Muscle of back (tissue), 13 donors: Measurements from ENCODE around the gene C19orf53. TPM values are rescaled to one million over a fixed set of nuclear protein-coding genes. Genes with fewer than 3 reads are reported as not detected.
"Not testable (repeated sequence)": the region's sequence is repeated elsewhere in the genome, so short reads cannot be mapped to it uniquely, and the experiment has no call there.

Experiments
- DNase-seq, 3 donors: peaks; one replicate each; pipeline versions ENCODE4 v3.0.0 to v3.0.0-alpha.2; 2013
- long read RNA-seq, 9 donors: transcript quantifications; one replicate each; lab custom pipeline, GENCODE V29; 2026
- polyA plus RNA-seq, 10 donors: library from polyadenylated mRNA; unstranded; fragments of 120-200 nt; gene quantifications; one replicate each; pipeline ENCODE4 v1.2.1, GENCODE V29; 2013; ENCODE audit not compliant: insufficient read length in 10 of 10

C19orf53 gene
- 100 to 1,000 TPM in 6 of 10 donors, 10 to 100 TPM in 4; 81.1 to 140 (median 107) TPM for polyA plus RNA-seq
- long read RNA-seq, donor 1, transcript C19orf53-202 (3 exons, 873 nt) = major isoform, 99 of 102 reads
- long read RNA-seq, donor 1, partial matches to known transcripts = 0 of 102 reads
- long read RNA-seq, donor 1, other reads (novel, unspliced or antisense) = 0 of 102 reads
- long read RNA-seq, donor 2, transcript C19orf53-202 (3 exons, 873 nt) = major isoform, 69 of 75 reads
- long read RNA-seq, donor 2, partial matches to known transcripts = 0 of 75 reads
- long read RNA-seq, donor 2, other reads (novel, unspliced or antisense) = 0 of 75 reads
- long read RNA-seq, donor 3 = 0 reads
- long read RNA-seq, donor 4, transcript C19orf53-202 (3 exons, 873 nt) = major isoform, 84 of 87 reads
- long read RNA-seq, donor 4, partial matches to known transcripts = 0 of 87 reads
- long read RNA-seq, donor 4, other reads (novel, unspliced or antisense) = 0 of 87 reads
- long read RNA-seq, donor 5, transcript C19orf53-202 (3 exons, 873 nt) = major isoform, 131 of 139 reads
- long read RNA-seq, donor 5, partial matches to known transcripts = 0 of 139 reads
- long read RNA-seq, donor 5, other reads (novel, unspliced or antisense) = 0 of 139 reads
- long read RNA-seq, donor 6, transcript C19orf53-202 (3 exons, 873 nt) = major isoform, 95 of 110 reads
- long read RNA-seq, donor 6, partial matches to known transcripts = 7 of 110 reads
- long read RNA-seq, donor 6, other reads (novel, unspliced or antisense) = 0 of 110 reads
- long read RNA-seq, donor 7, transcript C19orf53-202 (3 exons, 873 nt) = major isoform, 58 of 60 reads
- long read RNA-seq, donor 7, partial matches to known transcripts = 0 of 60 reads
- long read RNA-seq, donor 7, other reads (novel, unspliced or antisense) = 0 of 60 reads
- long read RNA-seq, donor 8, transcript C19orf53-202 (3 exons, 873 nt) = major isoform, 62 of 65 reads
- long read RNA-seq, donor 8, partial matches to known transcripts = 0 of 65 reads
- long read RNA-seq, donor 8, other reads (novel, unspliced or antisense) = 0 of 65 reads
- long read RNA-seq, donor 9, transcript C19orf53-202 (3 exons, 873 nt) = major isoform, 16 of 16 reads
- long read RNA-seq, donor 9, partial matches to known transcripts = 0 of 16 reads
- long read RNA-seq, donor 9, other reads (novel, unspliced or antisense) = 0 of 16 reads

DNA sequence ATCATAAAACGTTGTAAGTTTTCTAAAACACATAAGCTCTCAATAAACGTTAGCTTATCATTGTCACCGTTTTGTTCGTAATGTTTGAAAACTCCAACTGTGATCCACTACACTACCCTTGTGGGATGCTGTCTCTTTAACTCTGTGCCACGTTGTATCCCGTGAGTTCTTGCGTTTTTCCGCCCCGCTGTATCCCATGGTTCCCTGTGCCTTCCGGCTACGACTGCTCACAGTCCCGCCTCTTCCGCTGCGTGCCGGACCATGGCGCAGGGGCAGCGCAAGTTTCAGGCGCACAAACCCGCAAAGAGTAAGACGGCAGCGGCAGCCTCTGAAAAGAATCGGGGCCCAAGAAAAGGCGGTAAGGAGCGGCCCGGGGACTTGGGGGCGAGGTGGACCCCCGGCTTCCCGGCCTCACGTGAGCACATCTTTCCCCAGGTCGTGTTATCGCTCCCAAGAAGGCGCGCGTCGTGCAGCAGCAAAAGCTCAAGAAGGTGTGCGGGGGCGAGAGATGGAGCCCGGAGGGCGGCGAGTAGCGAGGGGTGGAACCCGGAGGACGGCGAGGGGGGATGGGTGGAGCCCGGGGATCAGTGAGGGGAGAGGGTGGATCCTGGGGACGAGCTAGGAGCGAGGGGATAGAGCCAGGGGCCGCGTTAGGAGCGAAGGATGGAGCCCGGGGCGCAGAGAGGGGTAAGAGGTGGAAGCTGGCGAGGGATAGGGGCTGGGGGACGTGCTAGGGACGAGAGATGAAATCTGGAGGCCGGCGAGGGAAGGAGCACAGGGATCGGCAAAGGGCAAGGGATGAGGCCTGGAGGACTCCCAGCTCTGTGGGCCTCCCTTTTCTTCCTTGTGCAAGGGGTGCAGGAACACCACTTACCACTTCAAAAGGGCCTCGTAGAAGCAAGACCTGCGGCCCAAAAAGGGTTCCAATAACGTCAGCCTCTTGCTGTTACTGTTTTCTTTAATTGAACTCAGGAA is at the start of gene C19orf53:
C19orf53 (plus strand) TSS at position 240 of the 975 bp plus-strand sequence; CDS start at position 262, 22 bp downstream.
- peak; percentile 91 to 98 (median 95) for DNase-seq

DNA sequence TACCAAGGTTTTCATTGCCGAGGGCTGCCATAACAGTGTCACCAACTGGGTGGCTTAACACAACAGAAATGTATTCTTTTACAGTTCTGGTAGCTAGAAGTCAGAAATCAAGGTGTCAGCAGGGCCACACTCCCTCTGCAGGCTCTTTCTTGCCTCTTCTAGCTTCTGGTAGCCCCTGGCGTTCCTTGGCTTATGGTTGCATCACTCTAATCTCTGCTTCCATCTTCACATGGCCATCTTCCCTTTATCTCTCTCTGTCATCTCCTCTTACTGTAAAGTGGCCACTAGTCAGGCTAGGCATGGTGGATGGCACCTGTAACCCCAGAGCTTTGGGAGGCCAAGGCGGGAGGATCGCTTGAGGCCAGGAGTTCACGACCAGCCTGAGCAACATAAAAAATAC is 47.9 kb upstream of the C19orf53 start:
- no peak for DNase-seq

DNA sequence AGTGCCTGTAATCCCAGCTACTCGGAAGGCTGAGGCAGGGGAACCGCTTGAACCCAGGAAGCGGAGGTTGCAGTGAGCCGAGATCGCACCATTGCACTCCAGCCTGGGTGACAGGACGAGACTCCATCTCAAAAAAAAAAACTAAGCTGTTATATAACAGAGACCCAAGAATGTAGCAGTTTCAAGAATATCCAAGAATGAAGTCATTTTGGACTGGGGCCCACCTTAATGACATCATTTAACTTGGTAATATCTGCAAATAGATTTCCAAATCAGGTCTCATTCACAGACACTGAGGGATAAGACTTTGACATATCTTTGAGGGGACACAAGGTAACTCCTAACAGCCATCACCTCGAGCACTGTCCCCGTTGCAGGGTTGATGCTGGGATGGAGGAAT is 46.5 kb upstream of the C19orf53 start:
- peak; percentile 58 to 76 (median 69) for DNase-seq

DNA sequence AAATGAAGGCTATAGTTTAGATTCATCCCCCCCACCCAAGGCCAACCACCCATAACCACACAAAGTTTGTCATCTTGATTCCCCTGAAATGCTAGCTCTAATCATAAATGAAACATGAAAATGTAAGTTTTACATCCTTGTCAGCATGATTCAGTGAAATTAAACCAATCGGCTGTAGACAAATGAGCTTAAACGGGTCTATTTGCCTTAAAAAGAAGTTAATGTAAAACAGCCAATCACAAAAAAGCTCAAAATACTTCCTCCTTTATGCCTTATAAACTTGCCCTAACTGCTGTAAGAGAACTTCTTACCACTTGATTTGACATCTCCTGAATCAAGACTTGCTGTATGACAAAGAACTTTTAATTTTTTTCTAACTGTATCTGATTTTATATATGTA is 44.4 kb upstream of the C19orf53 start:
- no peak for DNase-seq

DNA sequence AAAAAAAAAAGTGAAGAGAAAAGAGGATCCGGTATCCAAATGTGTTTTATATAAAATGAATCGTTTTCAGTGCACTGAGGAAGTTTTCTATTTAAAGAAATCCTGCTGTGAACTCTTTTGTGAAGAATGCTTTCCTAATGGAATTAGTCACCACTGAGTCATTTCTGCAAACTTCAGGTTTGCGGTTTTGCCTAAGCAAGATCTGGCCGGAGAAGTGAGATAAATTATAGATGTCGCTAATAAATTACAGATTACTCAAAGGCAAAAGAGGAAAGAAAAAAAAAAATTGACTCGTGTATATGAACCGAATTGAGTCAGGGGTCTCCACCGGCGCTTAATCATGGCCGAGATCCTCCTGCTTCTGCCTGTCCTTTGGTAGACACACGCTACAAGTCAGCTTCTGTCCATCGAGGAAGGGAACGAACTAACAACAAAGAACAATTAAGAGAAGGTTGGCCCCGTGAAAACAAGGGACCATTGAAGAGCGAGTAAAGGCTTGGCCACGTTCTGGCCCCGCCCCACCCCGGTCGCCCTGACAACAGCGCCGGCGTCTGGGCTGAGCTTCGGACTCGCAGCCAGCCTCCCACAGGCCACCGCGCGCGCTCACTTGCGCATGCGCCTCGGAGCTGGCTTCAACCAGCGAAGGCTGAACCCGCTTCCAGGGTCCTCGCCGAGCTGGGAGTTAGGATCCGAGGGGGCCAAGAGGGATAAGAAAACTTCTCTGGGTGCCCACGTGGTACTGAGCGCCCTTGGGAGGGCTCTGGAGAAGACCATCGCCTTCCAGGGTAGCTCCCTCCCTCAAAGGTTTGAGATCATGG is 42.9 kb upstream of the C19orf53 start:
- peak; percentile 96 to 98 (median 97) for DNase-seq

DNA sequence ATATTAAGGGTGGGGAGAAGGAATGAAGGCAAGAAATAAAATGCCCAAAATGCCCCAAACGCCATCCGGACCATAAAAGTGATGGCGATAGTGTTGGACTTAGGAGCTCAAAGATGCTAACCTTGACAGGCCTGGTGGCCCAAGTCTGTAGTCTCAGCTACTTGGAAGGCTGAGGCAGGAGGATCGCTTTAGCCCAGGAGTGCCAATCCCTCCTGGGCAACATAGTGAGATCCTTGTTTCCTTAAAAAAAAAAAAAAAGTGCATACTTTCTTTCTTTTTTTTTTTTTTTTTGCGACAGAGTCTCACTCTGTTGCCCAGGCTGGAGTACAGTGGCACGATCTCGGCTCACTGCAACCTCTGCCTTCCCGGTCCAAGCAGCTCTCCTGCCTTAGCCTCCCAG is 41.9 kb upstream of the C19orf53 start:
- no peak for DNase-seq

DNA sequence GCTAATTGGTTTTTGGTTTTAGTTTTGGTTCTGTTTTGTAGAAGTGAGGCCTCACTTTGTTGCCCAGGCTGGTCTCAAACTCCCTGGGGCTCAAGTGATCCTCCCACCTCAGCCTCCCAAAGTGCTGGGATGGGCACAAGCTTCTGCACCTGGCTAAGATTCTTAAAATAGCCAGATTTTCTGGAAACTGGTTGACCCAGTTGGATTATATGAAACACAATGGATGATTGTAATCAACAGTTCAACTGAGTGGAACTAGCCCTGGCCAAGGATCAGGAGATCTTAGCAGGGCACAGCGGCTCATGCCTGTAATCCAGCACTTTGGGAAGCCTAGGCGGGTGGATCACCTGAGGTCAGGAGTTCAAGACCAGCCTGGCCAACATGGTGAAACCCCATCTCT is 39.5 kb upstream of the C19orf53 start:
- no peak for DNase-seq

DNA sequence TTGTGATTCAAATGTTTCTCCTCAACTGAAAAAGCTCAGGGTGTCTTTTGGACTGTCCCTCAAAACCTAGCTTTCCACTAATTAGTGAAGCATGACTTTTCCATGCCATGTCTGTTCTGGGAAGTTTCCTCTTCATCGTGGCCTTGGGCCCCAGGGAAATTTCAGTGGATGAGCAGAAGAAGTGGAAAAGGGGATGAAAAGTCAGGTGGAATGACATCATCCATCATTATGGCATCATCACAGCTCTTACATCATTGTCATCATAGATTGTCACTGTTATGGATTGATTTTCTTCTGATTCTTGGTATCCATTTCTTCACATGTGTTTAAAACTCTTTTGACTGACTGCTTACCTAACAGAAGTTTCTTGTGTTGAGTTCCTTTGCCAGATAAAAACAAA is 36.2 kb upstream of the C19orf53 start:
- no peak for DNase-seq

DNA sequence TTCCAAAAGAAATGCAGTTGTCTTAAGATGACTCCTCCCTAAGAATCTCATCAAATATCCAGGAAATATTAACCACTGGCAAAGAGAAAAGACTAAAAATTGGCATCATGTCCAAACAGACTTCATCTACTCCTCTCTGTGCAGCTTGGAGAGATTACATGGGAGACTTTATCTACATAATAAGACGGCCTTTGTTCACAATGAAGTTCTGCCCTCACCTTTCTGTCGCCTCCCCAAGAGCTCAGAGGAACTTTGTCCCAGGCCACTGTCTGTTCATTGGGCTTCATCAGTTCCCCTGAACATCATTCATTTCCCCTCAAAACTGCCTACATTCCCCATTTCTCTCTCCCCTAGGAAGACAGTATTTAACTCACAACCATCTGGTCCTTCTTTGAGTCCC is 32.4 kb upstream of the C19orf53 start:
- no peak for DNase-seq

DNA sequence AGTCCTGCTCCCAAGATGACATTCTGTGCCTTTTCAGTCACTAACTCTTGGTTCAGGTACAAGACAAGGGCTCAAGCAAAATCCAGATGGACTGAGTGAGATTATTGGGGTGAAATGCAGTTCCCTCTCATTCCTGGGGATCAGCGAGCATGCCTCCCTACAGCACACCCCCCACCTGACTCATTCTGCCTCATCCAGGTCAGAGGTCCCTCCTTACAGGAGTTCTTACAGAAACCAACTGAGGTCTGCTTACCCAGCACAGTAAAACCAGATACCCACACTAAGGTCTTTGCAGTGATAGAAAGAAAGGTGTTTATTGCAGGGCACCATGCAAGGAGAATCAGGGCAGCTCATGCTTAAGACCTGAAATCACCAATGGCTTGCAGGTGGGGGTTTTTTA is 31.5 kb upstream of the C19orf53 start:
- no peak for DNase-seq

DNA sequence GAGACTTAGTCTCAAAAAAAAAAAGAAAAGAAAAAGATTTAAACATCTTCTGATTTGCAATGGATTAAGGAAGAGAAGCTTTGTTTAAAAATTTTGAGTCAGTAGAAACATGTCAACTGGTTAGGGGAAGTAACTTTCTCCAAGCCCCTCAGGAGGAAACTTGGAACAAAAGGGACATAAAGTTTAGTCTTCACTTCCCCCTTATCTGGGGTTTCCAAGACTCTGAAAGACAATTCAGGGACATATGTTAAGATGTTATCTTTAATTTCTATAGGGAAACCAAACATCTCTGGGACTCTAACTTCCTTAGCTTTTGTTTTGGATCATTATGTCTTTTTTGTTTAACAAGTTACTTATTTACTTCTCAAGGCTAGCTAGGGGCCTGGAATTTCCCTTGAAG is 30.1 kb upstream of the C19orf53 start:
- DNase-seq = no peak

DNA sequence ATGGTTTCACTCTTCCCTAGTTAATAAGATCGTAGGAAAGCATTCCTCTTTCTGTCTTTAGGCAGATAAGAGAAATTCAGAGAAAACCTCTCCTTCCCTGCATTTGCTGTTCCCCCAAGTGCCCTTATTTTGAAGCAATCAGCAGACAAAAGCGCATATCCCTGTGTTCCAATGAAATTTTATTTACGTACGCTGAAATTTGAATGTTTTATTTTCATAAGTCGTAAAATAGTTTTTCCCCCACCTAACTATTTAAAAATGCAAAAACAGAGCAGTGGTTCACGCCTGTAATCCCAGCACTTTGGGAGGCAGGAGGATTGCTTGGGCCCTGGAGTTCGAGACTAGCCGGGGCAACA is 27.2 kb upstream of the C19orf53 start:
- no peak for DNase-seq

DNA sequence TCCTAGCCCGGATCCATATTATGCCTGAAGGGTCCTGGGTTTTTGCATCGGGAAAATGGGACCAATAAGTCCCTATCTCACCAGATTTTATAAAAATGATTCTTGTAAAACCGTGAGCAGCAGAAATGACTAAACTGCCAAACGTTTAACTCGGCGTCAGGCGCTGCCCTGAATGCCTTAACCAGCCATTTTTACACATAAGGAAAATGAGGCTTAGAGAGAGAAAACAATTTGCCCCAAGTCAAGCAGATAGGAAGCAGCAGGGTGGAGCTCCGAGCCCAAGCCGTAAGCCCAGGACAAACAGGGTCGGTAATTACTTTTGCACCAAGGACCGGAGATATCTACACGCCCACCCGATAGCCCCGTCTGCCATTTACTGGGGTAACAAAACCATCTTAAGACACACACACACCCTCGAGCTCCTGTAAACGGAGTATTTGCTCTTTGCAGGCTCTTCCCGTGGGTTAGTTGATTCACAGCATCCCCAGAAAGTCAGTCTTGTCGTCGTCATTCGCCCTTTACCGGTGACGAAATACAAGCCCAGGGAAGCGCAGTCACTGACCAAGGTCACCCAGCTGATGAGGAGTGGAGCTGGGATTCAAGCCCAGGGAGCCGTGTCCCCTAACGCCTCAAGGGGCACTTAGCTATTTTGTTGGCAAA is 26.0 kb upstream of the C19orf53 start:
- DNase-seq = no peak

DNA sequence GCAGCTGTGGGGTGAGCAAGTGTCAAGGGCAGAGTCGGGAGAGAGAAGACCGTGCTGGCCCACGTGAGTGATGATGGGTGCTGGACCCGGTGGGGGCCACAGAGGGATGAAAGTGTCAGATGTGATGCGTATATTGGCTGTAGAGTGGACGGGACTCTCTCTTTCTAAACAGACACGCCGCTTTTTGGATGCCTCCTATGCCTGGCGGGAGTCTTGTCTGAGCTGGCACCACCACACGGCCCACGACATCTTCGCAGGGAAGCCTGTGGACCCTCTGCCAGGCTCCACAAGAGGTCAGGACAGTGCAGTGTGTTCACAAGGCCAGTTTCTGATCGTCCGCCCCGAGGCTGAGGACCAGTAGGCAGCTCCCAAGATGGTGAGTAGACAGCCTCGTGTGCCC is 22.8 kb upstream of the C19orf53 start:
- no peak for DNase-seq

DNA sequence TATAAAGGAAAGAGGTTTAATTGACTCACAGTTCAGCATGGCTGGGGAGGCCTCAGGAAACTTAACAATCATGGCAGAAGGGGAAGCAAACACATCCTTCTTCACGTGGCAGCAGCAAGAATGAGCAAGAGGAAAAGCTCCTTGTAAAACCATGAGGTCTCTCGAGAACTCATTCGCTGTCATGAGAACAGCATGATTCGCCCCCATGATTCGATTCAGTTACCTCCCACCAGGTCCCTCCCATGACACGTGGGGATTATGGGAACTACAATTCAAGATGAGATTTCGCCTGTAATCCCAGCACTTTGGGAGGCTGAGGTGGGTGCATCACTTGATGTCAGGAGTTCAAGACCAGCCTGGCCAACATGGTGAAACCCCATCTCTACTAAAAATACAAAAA is 20.6 kb upstream of the C19orf53 start:
- not testable (repeated sequence) for DNase-seq

DNA sequence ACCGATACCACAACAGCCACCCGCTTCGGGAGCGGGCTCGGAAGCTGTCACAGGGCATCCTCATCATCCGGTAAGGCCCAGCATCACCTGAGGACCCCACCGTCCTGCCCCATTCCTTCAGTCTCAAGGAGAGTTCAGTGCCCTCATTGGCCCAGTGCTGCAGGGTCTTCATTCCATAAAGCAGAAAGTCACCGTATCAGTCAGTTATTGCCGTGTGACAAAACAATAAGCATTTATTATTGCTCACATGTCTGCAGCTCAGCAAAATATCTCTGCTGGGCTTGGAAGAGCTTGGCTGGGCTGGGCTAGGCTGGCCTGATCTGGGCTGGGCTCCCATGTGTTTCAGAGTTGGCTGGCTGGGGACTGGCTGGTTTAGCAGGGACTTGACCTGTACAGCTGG is 18.0 kb upstream of the C19orf53 start:
- DNase-seq = no peak

DNA sequence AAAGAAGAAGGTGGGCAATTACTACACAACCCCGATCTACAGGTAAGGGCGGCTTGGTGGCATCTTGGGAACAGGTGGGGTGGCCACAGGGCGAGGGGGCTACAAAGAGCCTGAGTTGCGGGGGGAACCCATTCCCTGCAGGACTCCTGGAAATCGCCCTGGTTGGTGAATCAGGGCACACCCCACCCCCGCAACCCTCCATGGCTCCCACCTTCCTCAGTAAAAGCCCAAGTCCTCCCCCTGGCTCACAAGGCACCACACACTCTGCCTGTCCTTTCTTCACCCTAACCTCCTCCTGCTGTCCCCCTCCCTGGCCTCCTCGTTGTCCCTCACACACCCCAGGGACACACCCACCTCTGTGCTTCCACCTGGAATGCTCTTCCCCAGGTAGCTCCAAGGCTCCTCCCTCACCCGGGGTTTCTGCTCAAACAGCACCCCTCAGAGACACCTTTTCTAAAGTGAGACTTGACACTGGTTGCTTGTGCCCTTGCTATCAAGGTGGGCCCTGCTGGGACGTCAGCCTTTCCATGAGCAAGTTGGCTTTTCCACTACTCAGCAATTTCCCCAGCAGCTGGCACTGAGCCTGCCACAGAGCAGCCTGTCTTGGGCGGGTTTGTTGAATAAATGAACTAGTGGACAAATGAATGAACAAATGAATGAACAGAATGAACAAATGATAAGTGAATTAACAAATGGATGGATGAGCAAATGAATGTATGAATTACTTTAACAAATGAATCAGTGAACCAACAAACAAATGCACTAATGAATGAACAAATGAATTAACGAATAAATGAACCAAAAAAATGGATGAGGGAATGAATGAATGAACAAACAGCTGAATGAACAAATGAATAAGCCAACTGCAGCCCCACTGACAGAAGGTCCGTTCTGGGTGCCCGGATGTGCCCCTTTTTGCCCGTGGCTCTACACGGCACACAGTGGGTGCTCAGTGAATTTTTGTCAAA is 16.2 kb upstream of the C19orf53 start:
- DNase-seq = no peak

DNA sequence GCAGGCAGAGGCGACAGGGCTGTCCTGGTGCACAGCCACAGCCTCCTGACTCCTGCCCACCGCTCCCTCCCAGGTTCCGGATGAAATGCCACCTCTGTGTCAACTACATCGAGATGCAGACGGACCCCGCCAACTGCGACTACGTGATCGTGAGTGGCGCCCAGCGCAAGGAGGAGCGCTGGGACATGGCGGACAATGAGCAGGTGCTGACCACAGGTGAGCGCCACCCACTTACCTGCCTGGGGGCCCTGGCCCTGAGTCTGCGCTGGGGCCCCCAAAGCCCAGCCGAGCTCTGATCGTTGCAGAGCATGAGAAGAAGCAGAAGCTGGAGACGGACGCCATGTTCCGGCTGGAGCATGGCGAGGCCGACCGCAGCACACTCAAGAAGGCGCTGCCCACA is 15.5 kb upstream of the C19orf53 start:
- no peak for DNase-seq
